DND-41 (cell line): ENCODE results near the gene LAX1.

ENCODE experiments used
- CTCF ChIP-seq: IDR thresholded peaks from 2 replicates; pipeline ENCODE4 v1.5.1; 2012; ENCODE audit warnings: borderline replicate concordance, low read length, moderate library complexity, mild to moderate bottlenecking; ENCODE audit not compliant: poor library complexity, severe bottlenecking; ENCODE audit errors: extremely low read depth
- EZH2 ChIP-seq: IDR thresholded peaks from 3 replicates; pipeline ENCODE4 v1.6.1; 2012; ENCODE audit warnings: borderline replicate concordance, low read depth, mild to moderate bottlenecking, moderate library complexity, low read length, inconsistent platforms; ENCODE audit not compliant: severe bottlenecking

GRCh38 chr1:203726417-203726867 lies 38.5 kb upstream of the LAX1 start:
- TF ChIP-seq CTCF (no peak), EZH2 (no peak)
